HG03354 (cell line): ENCODE results near the gene COMMD4.
"Not testable (repeated sequence)": the region's sequence is repeated elsewhere in the genome, so short reads cannot be mapped to it uniquely, and the experiment has no call there.

Source experiments
- ATAC-seq: cut with Tn5 transposase; IDR thresholded peaks from one replicate; pipeline ENCODE4 v1.9.1; 2021; ENCODE audit warnings: mild to moderate bottlenecking; ENCODE audit not compliant: unreplicated experiment, poor library complexity, severe bottlenecking

Gene COMMD4

GRCh38 chr15:75335705-75336355 is at the start of gene COMMD4:
Gene COMMD4, plus strand, starts transcription at chr15:75336063. Its CDS starts 27 bp downstream, at chr15:75336090.
- ATAC-seq, result peak; percentile 75

GRCh38 chr15:75293660-75294059 is 42.2 kb upstream of the COMMD4 start:
- ATAC-seq, result not testable (repeated sequence)

GRCh38 chr15:75298541-75299310 is 37.1 kb upstream of the COMMD4 start:
- not testable (repeated sequence) for ATAC-seq

GRCh38 chr15:75299311-75299688 is 36.6 kb upstream of the COMMD4 start:
- ATAC-seq, result not testable (repeated sequence)

- ATAC-seq, result not testable (repeated sequence)
Measured at GRCh38 chr15:75300026-75300425, 35.8 kb upstream of the COMMD4 start.

GRCh38 chr15:75302318-75302717 is 33.5 kb upstream of the COMMD4 start:
- ATAC-seq, result no peak

GRCh38 chr15:75302753-75303152 is 33.1 kb upstream of the COMMD4 start:
- not testable (repeated sequence) for ATAC-seq

- ATAC-seq, result no peak
Measured at GRCh38 chr15:75306188-75306587, 29.7 kb upstream of the COMMD4 start.

GRCh38 chr15:75307778-75308390 is 28.0 kb upstream of the COMMD4 start:
- no peak for ATAC-seq

- no peak for ATAC-seq
Measured at GRCh38 chr15:75309711-75310110, 26.2 kb upstream of the COMMD4 start.

GRCh38 chr15:75312548-75312947 is 23.3 kb upstream of the COMMD4 start:
- ATAC-seq, result not testable (repeated sequence)

GRCh38 chr15:75313116-75313845 is 22.6 kb upstream of the COMMD4 start:
- ATAC-seq, result no peak

GRCh38 chr15:75314552-75315290 is 21.1 kb upstream of the COMMD4 start:
- ATAC-seq, result no peak

- not testable (repeated sequence) for ATAC-seq
Measured at GRCh38 chr15:75319231-75319897, 16.5 kb upstream of the COMMD4 start.

- no peak for ATAC-seq
Measured at GRCh38 chr15:75321711-75322110, 14.2 kb upstream of the COMMD4 start.

GRCh38 chr15:75325922-75326321 is 9.9 kb upstream of the COMMD4 start:
- no peak for ATAC-seq

GRCh38 chr15:75327005-75327404 is 8.9 kb upstream of the COMMD4 start:
- no peak for ATAC-seq

GRCh38 chr15:75327491-75327890 is 8.4 kb upstream of the COMMD4 start:
- ATAC-seq, result no peak
